Mesendoderm (in vitro differentiated cells): Measurements from ENCODE around the gene SLC46A3.

ENCODE experiments used
- DNase-seq: peaks from one replicate; pipeline ENCODE4 v3.0.0; 2013
- H2AK5ac ChIP-seq: 2 replicates; pipeline ENCODE4 v1.6.1; 2013; ENCODE audit warnings: low read length, inconsistent platforms
- H2BK120ac ChIP-seq: 2 replicates; pipeline ENCODE4 v1.6.1; 2013; ENCODE audit warnings: low read depth, mild to moderate bottlenecking, low read length, moderate library complexity, mixed read lengths
- H2BK15ac ChIP-seq: replicated peaks from 2 replicates; pipeline ENCODE4 v1.6.1; 2013; ENCODE audit warnings: low read depth, mild to moderate bottlenecking, moderate library complexity
- H2BK5ac ChIP-seq: 2 replicates; pipeline ENCODE4 v1.6.1; 2013; ENCODE audit warnings: low read length, inconsistent platforms
- H3K18ac ChIP-seq: 2 replicates; pipeline ENCODE4 v1.6.1; 2013; ENCODE audit warnings: mild to moderate bottlenecking, low read length, mixed read lengths
- H3K23ac ChIP-seq: one replicate; pipeline ENCODE4 v1.6.1; 2013; ENCODE audit warnings: low read length
- H3K27ac ChIP-seq: 2 replicates; pipeline ENCODE4 v1.5.1; 2013; ENCODE audit warnings: low read depth, mild to moderate bottlenecking, inconsistent platforms, low read length, moderate library complexity
- H3K27me3 ChIP-seq: 2 replicates; pipeline ENCODE4 v1.6.1; 2013; ENCODE audit warnings: low read length, control low read depth, mild to moderate bottlenecking, inconsistent platforms; ENCODE audit not compliant: insufficient read depth, poor library complexity
- H3K36me3 ChIP-seq: 2 replicates; pipeline ENCODE4 v1.6.1; 2013; ENCODE audit warnings: low read length, inconsistent platforms; ENCODE audit not compliant: control insufficient read depth, insufficient read depth
- H3K4ac ChIP-seq: one replicate; pipeline ENCODE4 v1.6.1; 2013; ENCODE audit warnings: low read depth, mild to moderate bottlenecking, low read length, moderate library complexity
- H3K4me1 ChIP-seq: 2 replicates; pipeline ENCODE4 v1.6.1; 2013; ENCODE audit warnings: low read depth, low read length, inconsistent platforms; ENCODE audit not compliant: control insufficient read depth
- H3K4me2 ChIP-seq: 2 replicates; pipeline ENCODE4 v1.6.1; 2013; ENCODE audit warnings: low read length
- H3K4me3 ChIP-seq: 2 replicates; pipeline ENCODE4 v1.5.1; 2013; ENCODE audit warnings: mild to moderate bottlenecking, low read length
- H3K56ac ChIP-seq: one replicate; pipeline ENCODE4 v1.6.1; 2013; ENCODE audit warnings: low read length
- H3K79me1 ChIP-seq: 2 replicates; pipeline ENCODE4 v1.6.1; 2013; ENCODE audit warnings: low read length, inconsistent platforms
- H3K79me2 ChIP-seq: 2 replicates; pipeline ENCODE4 v1.6.1; 2013; ENCODE audit warnings: mild to moderate bottlenecking, low read length; ENCODE audit not compliant: control insufficient read depth, insufficient read depth
- H3K9ac ChIP-seq: 2 replicates; pipeline ENCODE4 v1.6.1; 2013; ENCODE audit warnings: low read length, inconsistent platforms
- H4K5ac ChIP-seq: one replicate; pipeline ENCODE4 v1.6.1; 2013; ENCODE audit warnings: low read length
- H4K8ac ChIP-seq: one replicate; pipeline ENCODE4 v1.6.1; 2013; ENCODE audit warnings: low read depth, mild to moderate bottlenecking, control low read depth, low read length, moderate library complexity
- WGBS: extraction: QIAGEN DNeasy Blood & Tissue Kit; methylation state at CpG from one replicate; pipeline ENCODE4 v1.1.7; 2013; ENCODE audit warnings: low lambda C conversion rate, missing lambda C conversion rate; ENCODE audit not compliant: insufficient coverage; ENCODE audit errors: extremely low coverage; 5-methylcytosine and 5-hydroxymethylcytosine counted together

The SLC46A3 gene

DNA sequence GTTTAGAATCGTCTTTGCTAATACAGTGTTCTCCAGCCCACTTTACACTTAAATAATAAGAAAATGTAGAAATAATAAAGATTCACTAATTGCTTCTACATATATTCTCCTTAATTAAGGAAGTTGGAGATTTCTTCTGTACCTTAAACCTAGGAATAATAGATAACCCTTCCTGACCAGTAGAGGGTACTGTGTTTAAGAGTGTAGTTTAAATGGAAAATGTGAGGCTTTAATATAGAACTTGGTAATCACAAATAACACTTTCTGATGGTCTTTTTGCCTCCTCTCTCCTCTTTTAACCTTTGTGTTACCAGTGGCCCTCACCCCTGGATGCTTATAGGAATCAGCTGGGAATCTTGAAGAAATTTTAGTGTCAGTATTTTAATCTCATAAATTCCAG lies 39.1 kb downstream of the SLC46A3 start:
- H3K4me1 ChIP-seq, result no peaks in the 10 kb centered on the region

DNA sequence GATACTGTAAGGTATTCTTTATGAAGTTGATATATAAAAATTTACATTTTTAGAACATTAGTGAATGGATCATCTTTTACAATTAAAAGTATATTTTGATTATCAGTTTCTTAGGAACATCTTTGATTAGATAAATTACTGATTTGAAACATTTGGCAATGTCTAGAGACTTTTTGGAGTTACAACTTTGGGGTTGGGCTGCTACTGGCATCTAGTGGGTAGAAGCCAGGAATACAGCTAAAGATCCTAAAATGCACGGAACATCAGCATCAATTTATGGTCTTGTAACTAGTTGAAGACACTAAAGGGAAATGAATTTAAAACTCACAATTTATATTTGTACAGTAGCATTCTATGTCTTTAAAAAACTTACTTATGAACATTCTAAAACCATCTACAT lies 40.0 kb downstream of the SLC46A3 start:
- Histone ChIP-seq H3K18ac (no peak overlapping the region), H3K4me3 (no peak overlapping the region), H3K4me1 (no peaks in the 10 kb centered on the region), H3K9ac (no peak overlapping the region), H4K5ac (no peak overlapping the region), H3K27ac (no peak overlapping the region), H4K8ac (no peak overlapping the region), H2BK15ac (no peak overlapping the region), H3K23ac (no peak overlapping the region), H3K79me1 (no peaks in the 10 kb centered on the region), H3K36me3 (peaks cover 4% of the 10 kb centered on the region), H3K27me3 (no peaks in the 10 kb centered on the region), H3K79me2 (no peaks in the 10 kb centered on the region), H2BK5ac (no peak overlapping the region), H3K56ac (no peak overlapping the region), H2BK120ac (no peak overlapping the region), H3K4ac (no peak overlapping the region), H3K4me2 (no peak overlapping the region), H2AK5ac (no peak overlapping the region)
- WGBS, result no CpG with 5 or more reads among the region's 1 CpG
- DNase-seq, result no peak

More for the DNA sequence above, 39.1 kb downstream of the SLC46A3 start:
- no peak overlapping the region for H2BK5ac ChIP-seq
- no peak overlapping the region for H3K56ac ChIP-seq
- H4K5ac ChIP-seq, result no peak overlapping the region
- H3K36me3 ChIP-seq, result peaks cover 1% of the 10 kb centered on the region
- no peak overlapping the region for H4K8ac ChIP-seq
- WGBS, result no CpG with 5 or more reads among the region's 1 CpG
- H3K18ac ChIP-seq, result no peak overlapping the region
- no peak overlapping the region for H2BK15ac ChIP-seq
- H3K27ac ChIP-seq, result no peak overlapping the region
- H3K4ac ChIP-seq, result no peak overlapping the region
- no peaks in the 10 kb centered on the region for H3K79me2 ChIP-seq
- no peak overlapping the region for H2BK120ac ChIP-seq
- DNase-seq, result no peak
- no peak overlapping the region for H3K9ac ChIP-seq
- no peaks in the 10 kb centered on the region for H3K27me3 ChIP-seq
- H3K4me3 ChIP-seq, result no peak overlapping the region
- no peaks in the 10 kb centered on the region for H3K79me1 ChIP-seq
- H3K23ac ChIP-seq, result no peak overlapping the region
- H2AK5ac ChIP-seq, result no peak overlapping the region
- no peak overlapping the region for H3K4me2 ChIP-seq

DNA sequence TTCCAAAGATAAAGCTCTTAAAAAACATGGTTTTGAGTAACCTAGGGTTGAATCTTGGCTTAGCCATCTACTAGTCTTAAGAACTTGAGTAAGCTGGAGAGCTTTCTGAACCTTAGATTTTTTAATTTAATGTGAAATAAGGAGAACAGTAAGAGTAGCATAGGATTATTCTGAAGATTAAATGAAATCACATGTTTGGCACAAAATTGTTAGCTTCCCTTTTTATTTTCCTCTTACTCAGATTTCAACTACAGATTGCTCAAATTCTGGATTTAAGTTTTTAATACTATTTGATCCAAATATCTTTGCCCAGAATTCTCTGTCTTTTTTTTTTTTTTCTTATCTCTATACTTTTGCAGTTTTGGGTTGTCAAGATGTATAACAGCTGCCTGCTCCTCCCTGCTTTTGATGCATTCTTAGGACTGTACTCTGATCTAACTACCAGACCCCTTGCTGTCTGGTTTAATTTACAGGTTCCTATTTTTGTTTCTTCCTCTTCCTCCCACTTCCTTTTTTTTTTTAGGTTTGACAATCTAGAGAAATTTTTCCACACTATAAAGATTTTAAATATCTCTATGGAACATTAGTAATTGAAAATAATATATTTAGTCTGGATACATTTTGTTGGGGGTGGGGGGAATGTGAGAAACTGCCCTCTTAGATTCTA lies 47.5 kb downstream of the SLC46A3 start:
- no peak overlapping the region for H4K8ac ChIP-seq
- H3K9ac ChIP-seq, result no peak overlapping the region
- no peak for DNase-seq
- no peak overlapping the region for H4K5ac ChIP-seq
- H3K18ac ChIP-seq, result no peak overlapping the region
- H2AK5ac ChIP-seq, result no peak overlapping the region
- H3K4me1 ChIP-seq, result no peaks in the 10 kb centered on the region
- no peaks in the 10 kb centered on the region for H3K79me2 ChIP-seq
- no peak overlapping the region for H3K4me3 ChIP-seq
- no peak overlapping the region for H2BK120ac ChIP-seq
- no peak overlapping the region for H2BK5ac ChIP-seq
- H3K27ac ChIP-seq, result no peak overlapping the region
- H3K4me2 ChIP-seq, result no peak overlapping the region
- H3K23ac ChIP-seq, result no peak overlapping the region
- no peaks in the 10 kb centered on the region for H3K79me1 ChIP-seq
- H3K4ac ChIP-seq, result no peak overlapping the region
- no peak overlapping the region for H2BK15ac ChIP-seq
- H3K36me3 ChIP-seq, result peaks cover 7% of the 10 kb centered on the region
- no peak overlapping the region for H3K56ac ChIP-seq
- no peaks in the 10 kb centered on the region for H3K27me3 ChIP-seq

DNA sequence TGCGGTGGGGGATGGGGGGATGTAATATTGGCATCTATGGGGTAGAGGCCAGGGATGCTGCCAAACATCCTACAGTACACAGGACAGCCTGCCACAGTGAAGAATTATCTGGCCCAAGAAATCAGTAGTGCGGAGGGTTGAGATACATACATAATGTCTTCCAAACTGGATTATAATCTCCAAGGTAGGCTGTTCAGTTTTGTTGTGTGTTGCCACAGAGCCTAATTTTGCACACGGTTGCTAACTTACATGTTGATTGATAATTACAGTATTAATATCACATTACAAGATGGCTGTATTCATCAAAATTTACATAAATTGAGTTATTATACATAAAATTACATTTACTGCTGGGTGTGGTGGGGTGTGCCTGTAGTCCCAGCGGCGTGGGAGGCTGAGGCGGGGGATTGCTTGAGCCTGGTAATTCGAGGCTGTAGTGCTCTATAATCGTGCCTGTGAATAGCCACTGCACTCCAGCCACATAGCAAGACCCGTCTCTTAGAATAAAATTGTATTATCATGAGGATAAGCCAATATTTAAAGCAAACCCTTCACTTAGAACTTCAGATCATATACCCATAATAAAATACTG lies 51.8 kb downstream of the SLC46A3 start:
- H3K4me3 ChIP-seq, result no peak overlapping the region
- no peak overlapping the region for H3K23ac ChIP-seq
- H3K4me1 ChIP-seq, result no peaks in the 10 kb centered on the region
- no peak overlapping the region for H2BK5ac ChIP-seq
- H3K27ac ChIP-seq, result no peak overlapping the region
- H3K79me1 ChIP-seq, result no peaks in the 10 kb centered on the region
- no peak overlapping the region for H3K4ac ChIP-seq
- H3K79me2 ChIP-seq, result no peaks in the 10 kb centered on the region
- no peak overlapping the region for H2BK120ac ChIP-seq
- H4K5ac ChIP-seq, result no peak overlapping the region
- no peak overlapping the region for H2AK5ac ChIP-seq
- H3K4me2 ChIP-seq, result no peak overlapping the region
- no peaks in the 10 kb centered on the region for H3K27me3 ChIP-seq
- WGBS, result no CpG with 5 or more reads among the region's 9 CpGs
- H3K18ac ChIP-seq, result no peak overlapping the region
- H2BK15ac ChIP-seq, result no peak overlapping the region
- no peak for DNase-seq
- no peak overlapping the region for H3K9ac ChIP-seq
- H3K56ac ChIP-seq, result no peak overlapping the region
- peaks cover 5% of the 10 kb centered on the region for H3K36me3 ChIP-seq
- no peak overlapping the region for H4K8ac ChIP-seq

GRCh38 chr13:28659621-28659970 lies 59.2 kb downstream of the SLC46A3 start:
- Histone ChIP-seq H3K27ac (no peak overlapping the region), H2BK5ac (no peak overlapping the region), H3K9ac (peak overlapping the region; percentile 80), H3K18ac (peak overlapping the region; percentile 88), H4K8ac (no peak overlapping the region), H2BK120ac (no peak overlapping the region), H3K79me2 (peaks cover 42% of the 10 kb centered on the region), H3K23ac (no peak overlapping the region), H4K5ac (no peak overlapping the region), H3K4me2 (peak overlapping the region; percentile 65), H2AK5ac (no peak overlapping the region), H2BK15ac (no peak overlapping the region), H3K4ac (no peak overlapping the region), H3K56ac (peak overlapping the region; percentile 87), H3K4me1 (peaks cover 1% of the 10 kb centered on the region), H3K27me3 (no peaks in the 10 kb centered on the region), H3K36me3 (no peaks in the 10 kb centered on the region), H3K4me3 (peak overlapping the region; percentile 67), H3K79me1 (peaks cover 11% of the 10 kb centered on the region)
- WGBS, result no CpG with 5 or more reads among the region's 4 CpGs
- no peak for DNase-seq
